Amygdala (tissue), 56 donors: ENCODE measurements around the gene FBXO8.
"Not testable (repeated sequence)": the region's sequence is repeated elsewhere in the genome, so short reads cannot be mapped to it uniquely, and the experiment has no call there.

Source experiments
- DNase-seq, 56 donors: peaks; one replicate each; lab custom pipeline; 2025; lab: John Stamatoyannopoulos, UW

Gene FBXO8, protein sequence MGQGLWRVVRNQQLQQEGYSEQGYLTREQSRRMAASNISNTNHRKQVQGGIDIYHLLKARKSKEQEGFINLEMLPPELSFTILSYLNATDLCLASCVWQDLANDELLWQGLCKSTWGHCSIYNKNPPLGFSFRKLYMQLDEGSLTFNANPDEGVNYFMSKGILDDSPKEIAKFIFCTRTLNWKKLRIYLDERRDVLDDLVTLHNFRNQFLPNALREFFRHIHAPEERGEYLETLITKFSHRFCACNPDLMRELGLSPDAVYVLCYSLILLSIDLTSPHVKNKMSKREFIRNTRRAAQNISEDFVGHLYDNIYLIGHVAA

GRCh38 chr4:174283507-174284471 is at the start of gene FBXO8, which contains the start of gene CEP44:
TSS of gene FBXO8 (minus strand) at chr4:174283667. CDS start at chr4:174263092, 20,575 bp downstream.
TSS of gene CEP44 (plus strand) at chr4:174283911. CDS start at chr4:174299122, 15,211 bp downstream.
- peak; percentile 24 to 94 (median 72) for DNase-seq

GRCh38 chr4:174332741-174333493 is 49.5 kb upstream of the FBXO8 start:
- DNase-seq, result no peak

DNA sequence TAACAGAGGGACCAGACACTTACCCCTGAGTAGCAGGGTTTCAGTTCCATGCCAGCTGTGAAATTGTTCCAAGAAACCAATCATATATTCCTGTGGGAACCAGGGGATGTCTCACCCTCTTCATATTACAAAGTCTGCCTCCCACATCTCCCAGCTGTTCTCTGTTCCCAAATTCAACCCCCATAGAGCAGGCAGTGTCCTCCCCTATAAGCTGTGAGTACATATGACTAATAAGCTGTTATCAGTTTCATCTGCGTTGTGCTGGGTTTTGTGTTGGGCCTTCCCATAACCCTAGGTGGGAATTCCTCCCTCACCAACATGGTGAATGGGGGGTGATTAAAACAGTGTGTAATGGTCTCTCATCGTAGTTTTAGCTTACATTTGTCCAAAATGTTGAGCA is 41.3 kb upstream of the FBXO8 start:
- DNase-seq, result no peak

- no peak for DNase-seq
Observed at GRCh38 chr4:174324236-174324635, 40.8 kb upstream of the FBXO8 start.

GRCh38 chr4:174320494-174321199 is 37.2 kb upstream of the FBXO8 start:
- DNase-seq, result no peak

GRCh38 chr4:174318829-174319764 is 35.6 kb upstream of the FBXO8 start:
- no peak for DNase-seq

DNA sequence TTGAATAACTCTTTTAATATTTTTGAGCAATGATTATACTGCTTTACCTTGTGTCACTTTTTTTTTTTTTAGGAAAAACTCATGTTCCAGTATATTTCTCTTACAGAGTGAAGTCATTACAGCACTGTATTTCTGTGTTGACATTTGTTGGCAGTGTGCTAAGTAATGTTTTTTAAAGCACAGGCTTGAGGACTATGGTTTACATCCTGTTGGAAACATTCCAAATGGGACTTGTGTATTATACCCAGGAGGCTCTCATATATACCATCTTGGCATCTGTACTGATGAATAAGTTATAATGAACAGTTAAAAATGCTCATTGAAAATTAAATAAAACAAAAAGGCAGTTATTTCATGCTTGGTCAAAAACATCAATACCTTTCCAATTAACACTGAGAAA is 34.1 kb upstream of the FBXO8 start:
- DNase-seq, result no peak

DNA sequence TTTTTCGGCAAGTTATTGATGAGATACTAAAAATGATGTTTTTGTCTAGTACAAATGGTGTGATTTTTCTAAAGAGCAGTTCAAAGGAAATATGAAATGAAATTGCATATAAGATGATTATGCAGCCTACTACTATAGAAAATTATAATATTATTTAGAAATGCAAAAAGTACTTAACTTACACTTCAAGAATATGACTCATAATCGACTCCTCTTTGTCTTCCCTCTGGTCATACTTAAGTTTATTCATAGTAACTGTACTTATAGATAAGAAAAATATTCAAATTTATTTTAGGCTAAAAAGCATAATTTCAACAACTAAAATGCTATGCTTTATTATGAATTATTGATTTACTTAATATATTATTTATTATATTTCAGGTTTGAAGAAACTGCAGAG is 33.5 kb upstream of the FBXO8 start:
- DNase-seq, result no peak

DNA sequence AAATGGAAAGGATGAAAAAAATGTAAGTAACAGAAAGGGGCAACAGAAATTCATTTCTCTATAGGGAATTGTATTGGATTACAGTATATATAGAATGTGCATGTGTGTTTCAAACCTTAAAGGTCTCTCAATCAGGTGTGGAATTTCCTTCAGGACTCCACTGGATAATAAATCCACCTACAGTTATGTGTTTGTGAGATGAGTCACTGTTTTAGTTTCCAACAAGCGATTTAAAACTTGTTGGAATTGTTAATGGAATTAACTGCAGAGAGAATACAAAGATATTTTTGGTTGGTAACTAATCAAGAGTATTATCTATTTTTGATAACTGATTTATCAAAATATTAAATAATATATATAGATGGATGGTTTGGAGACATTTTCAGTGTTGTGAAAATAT is 33.1 kb upstream of the FBXO8 start:
- no peak for DNase-seq

GRCh38 chr4:174314770-174315169 is 31.3 kb upstream of the FBXO8 start:
- DNase-seq, result no peak

DNA sequence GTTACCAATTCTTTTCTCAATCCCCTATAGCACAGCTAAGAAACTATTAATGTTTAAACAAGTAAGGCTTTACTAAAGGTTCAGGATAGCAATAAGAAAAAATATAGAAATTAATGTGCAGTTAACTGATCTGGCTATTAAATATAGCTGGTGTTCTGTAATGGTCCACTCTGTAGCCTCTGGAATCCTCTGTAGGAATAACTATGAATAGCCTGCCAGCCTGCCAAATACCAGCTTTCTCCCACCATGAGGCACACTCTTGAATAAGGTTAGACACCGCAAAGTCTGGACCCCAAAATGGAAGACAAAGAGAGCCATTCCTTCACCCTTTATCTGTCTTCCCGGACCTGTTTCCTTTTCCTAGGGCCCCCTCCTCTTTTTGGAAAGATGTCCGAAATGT is 30.8 kb upstream of the FBXO8 start:
- no peak for DNase-seq

DNA sequence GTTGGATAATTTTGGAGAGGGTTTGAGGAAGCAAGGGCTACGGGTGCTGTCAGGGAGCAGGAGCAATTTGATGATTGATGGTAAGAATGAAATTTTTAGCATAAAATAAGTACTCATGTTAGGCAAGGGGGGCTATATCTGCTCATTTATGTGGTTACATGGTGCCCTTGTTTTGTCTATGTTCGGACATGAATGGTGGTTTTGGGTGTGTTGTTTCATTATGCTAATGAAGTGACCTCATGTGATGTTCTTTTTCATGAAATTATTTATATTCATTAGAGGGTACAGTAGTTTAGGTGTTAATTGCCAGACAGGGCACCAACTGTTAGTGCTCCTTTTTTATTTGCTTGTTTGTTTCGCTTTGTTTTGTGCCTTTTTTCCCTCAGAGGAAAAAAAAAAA is 29.5 kb upstream of the FBXO8 start:
- no peak for DNase-seq

DNA sequence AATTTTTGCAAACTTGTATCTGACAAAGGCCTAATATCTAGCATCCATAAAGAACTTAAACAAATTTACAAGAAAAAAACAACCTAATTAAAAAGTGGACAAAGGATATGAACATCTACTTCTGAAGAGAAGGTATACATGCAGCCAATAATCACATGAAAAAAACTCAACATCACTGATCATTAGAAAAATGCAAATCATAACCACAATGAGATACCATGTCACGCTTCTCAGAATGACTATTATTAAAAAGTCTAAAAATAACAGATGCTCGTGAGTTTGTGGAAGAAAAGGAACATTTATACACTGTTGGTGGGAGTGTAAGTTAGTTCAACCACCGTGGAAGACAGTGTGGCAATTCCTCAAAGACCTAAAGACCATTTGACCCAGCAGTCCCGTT is 24.2 kb upstream of the FBXO8 start:
- DNase-seq, result no peak

DNA sequence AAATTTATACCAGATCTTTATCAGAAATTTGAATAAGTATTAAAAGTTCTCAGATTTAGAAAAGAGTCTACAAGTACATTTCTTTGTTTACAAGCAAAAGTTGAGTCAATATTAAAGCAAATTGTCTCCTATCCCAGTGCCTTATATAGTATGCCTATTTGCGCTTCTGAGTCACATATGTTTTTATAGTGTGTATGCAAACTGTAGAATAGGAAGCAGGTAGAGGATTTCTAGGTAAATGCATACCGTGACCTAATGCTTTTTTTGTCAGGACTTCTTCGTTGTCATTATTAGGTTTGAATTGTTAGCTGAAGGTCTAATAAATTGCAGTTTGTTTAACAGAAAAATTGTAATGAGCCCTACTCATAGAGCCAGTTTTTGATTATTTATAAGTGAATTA is 22.5 kb upstream of the FBXO8 start:
- DNase-seq, result no peak

GRCh38 chr4:174304664-174305063 is 21.2 kb upstream of the FBXO8 start:
- DNase-seq, result no peak

- DNase-seq, result no peak
Observed at GRCh38 chr4:174303687-174304086, 20.2 kb upstream of the FBXO8 start.

- not testable (repeated sequence) for DNase-seq
Observed at GRCh38 chr4:174295142-174295541, 11.7 kb upstream of the FBXO8 start.

GRCh38 chr4:174294641-174295040 is 11.2 kb upstream of the FBXO8 start:
- not testable (repeated sequence) for DNase-seq

- no peak for DNase-seq
Observed at GRCh38 chr4:174292473-174292872, 9.0 kb upstream of the FBXO8 start.
